ENCODE measurements around the gene PRSS36.

Gene PRSS36

DNA sequence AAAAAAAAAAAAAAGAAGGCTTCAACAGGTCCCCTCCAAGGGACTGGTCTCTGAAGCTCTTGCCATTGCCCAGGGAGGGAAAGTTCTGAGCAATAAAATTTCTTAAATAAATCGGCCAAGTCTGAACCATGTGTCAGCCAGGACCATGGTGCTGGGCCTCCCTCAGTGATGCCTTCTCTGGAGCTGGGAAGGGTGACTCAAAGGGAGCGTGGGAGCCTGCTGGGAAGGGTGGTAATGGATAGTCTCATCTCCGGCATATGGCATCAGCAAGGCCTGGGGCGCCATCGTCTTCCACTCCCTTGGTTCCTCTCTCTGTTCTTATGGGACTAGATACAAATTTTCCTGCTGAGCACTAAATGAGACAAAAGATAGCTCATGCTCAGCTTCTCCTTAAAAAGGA lies 57.5 kb downstream of the PRSS36 start:
- Histone ChIP-seq H3K4me3 (ENCODE audit: low read depth, low read length, poor library complexity, severe bottlenecking) (no peak overlapping the region), H2AFZ (ENCODE audit: low read length) (no peak overlapping the region), H3K9me2 (ENCODE audit: low read depth, low read length) (no peaks in the 10 kb centered on the region), H3K9me3 (ENCODE audit: low read length) (no peaks in the 10 kb centered on the region), H3K4me2 (ENCODE audit: low read length) (no peak overlapping the region), H3F3A (ENCODE audit: insufficient read depth, low read length) (no peaks in the 10 kb centered on the region), H3K27me3 (ENCODE audit: insufficient read depth, low read length) (no peaks in the 10 kb centered on the region), H3K36me3 (ENCODE audit: insufficient read depth, low read length) (peaks cover 19% of the 10 kb centered on the region; the same call in 1 of the 2 replicates), H3K79me2 (ENCODE audit: insufficient read depth, low read length) (no peaks in the 10 kb centered on the region), H3K4me1 (ENCODE audit: insufficient read depth, low read length, severe bottlenecking) (peaks cover 16% of the 10 kb centered on the region), H3K9ac (ENCODE audit: low read length) (no peak overlapping the region), H4K20me1 (ENCODE audit: insufficient read depth, low read length) (no peaks in the 10 kb centered on the region), H3K27ac (ENCODE audit: low read depth, low read length, poor library complexity, severe bottlenecking) (no peak overlapping the region)
- TF ChIP-seq EZH2 (IDR thresholded peaks at IDR 0.05; ENCODE audit: borderline replicate concordance, low read length), result no peak
- TF ChIP-seq, protein P1, sequence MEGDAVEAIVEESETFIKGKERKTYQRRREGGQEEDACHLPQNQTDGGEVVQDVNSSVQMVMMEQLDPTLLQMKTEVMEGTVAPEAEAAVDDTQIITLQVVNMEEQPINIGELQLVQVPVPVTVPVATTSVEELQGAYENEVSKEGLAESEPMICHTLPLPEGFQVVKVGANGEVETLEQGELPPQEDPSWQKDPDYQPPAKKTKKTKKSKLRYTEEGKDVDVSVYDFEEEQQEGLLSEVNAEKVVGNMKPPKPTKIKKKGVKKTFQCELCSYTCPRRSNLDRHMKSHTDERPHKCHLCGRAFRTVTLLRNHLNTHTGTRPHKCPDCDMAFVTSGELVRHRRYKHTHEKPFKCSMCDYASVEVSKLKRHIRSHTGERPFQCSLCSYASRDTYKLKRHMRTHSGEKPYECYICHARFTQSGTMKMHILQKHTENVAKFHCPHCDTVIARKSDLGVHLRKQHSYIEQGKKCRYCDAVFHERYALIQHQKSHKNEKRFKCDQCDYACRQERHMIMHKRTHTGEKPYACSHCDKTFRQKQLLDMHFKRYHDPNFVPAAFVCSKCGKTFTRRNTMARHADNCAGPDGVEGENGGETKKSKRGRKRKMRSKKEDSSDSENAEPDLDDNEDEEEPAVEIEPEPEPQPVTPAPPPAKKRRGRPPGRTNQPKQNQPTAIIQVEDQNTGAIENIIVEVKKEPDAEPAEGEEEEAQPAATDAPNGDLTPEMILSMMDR (IDR thresholded peaks at IDR 0.05; ENCODE audit: low read length), result no peak

GRCh38 chr16:31090540-31090939 lies 59.3 kb downstream of the PRSS36 start:
- peaks cover 13% of the 10 kb centered on the region for H3K4me1 ChIP-seq (ENCODE audit: insufficient read depth, low read length, severe bottlenecking)
- H3K27ac ChIP-seq (ENCODE audit: low read depth, low read length, poor library complexity, severe bottlenecking), result no peak overlapping the region
- H3K79me2 ChIP-seq (ENCODE audit: insufficient read depth, low read length), result no peaks in the 10 kb centered on the region
- no peak overlapping the region for H3K4me2 ChIP-seq (ENCODE audit: low read length)
- no peaks in the 10 kb centered on the region for H4K20me1 ChIP-seq (ENCODE audit: insufficient read depth, low read length)
- H3K27me3 ChIP-seq (ENCODE audit: insufficient read depth, low read length), result no peaks in the 10 kb centered on the region
- no peaks in the 10 kb centered on the region for H3F3A ChIP-seq (ENCODE audit: insufficient read depth, low read length)
- H3K4me3 ChIP-seq (ENCODE audit: low read depth, low read length, poor library complexity, severe bottlenecking), result no peak overlapping the region
- H2AFZ ChIP-seq (ENCODE audit: low read length), result no peak overlapping the region
- no peaks in the 10 kb centered on the region for H3K9me2 ChIP-seq (ENCODE audit: low read depth, low read length)
- TF ChIP-seq, protein P1 (IDR thresholded peaks at IDR 0.05; ENCODE audit: low read length), result no peak
- no peak for TF ChIP-seq EZH2 (IDR thresholded peaks at IDR 0.05; ENCODE audit: borderline replicate concordance, low read length)
- no peaks in the 10 kb centered on the region for H3K9me3 ChIP-seq (ENCODE audit: low read length)
- no peak overlapping the region for H3K9ac ChIP-seq (ENCODE audit: low read length)
- H3K36me3 ChIP-seq (ENCODE audit: insufficient read depth, low read length), result peaks cover 21% of the 10 kb centered on the region; the same call in 1 of the 2 replicates

DNA sequence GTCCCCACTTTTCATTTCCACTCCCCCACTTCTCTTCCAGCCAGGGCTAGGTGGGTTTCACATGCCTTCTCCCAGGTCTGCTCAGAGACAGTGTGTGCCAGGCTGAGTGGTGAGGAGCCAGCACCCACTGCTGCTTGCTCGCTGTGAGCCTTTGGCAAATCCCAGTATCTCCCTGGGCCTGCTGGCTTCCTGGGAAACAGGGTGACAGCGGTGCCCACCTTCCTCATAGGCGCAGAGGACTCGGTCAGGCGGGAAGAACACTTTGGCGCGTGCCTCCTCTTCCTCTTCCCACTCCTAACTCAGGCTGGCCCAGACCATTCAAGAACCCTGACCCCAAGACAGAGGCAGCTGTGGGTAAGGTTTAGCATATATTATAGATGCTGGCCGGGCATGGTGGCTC lies 60.7 kb downstream of the PRSS36 start:
- Histone ChIP-seq H4K20me1 (ENCODE audit: insufficient read depth, low read length) (no peaks in the 10 kb centered on the region), H3K79me2 (ENCODE audit: insufficient read depth, low read length) (no peaks in the 10 kb centered on the region), H3F3A (ENCODE audit: insufficient read depth, low read length) (no peaks in the 10 kb centered on the region), H3K36me3 (ENCODE audit: insufficient read depth, low read length) (peaks cover 24% of the 10 kb centered on the region; the same call in 1 of the 2 replicates), H3K9me3 (ENCODE audit: low read length) (no peaks in the 10 kb centered on the region), H2AFZ (ENCODE audit: low read length) (no peak overlapping the region), H3K4me2 (ENCODE audit: low read length) (no peak overlapping the region), H3K4me3 (ENCODE audit: low read depth, low read length, poor library complexity, severe bottlenecking) (no peak overlapping the region), H3K9ac (ENCODE audit: low read length) (no peak overlapping the region), H3K27ac (ENCODE audit: low read depth, low read length, poor library complexity, severe bottlenecking) (no peak overlapping the region), H3K27me3 (ENCODE audit: insufficient read depth, low read length) (no peaks in the 10 kb centered on the region), H3K4me1 (ENCODE audit: insufficient read depth, low read length, severe bottlenecking) (peaks cover 7% of the 10 kb centered on the region), H3K9me2 (ENCODE audit: low read depth, low read length) (no peaks in the 10 kb centered on the region)
- TF ChIP-seq, protein P1 (IDR thresholded peaks at IDR 0.05; ENCODE audit: low read length), result no peak
- TF ChIP-seq EZH2 (IDR thresholded peaks at IDR 0.05; ENCODE audit: borderline replicate concordance, low read length), result no peak

All from OCI-LY1 (cell line).